Right lobe of liver (tissue), 6 donors: Measurements from ENCODE around the gene PRPF8. TPM values are rescaled to one million over a fixed set of nuclear protein-coding genes. Genes with fewer than 3 reads are reported as not detected.

Source experiments
- ATAC-seq, 4 donors: fragments of 200-7000 bp; cut with Tn5 transposase; one replicate each; pipeline ENCODE4 v1.9.1; 2020; ENCODE audit warnings: mild to moderate bottlenecking in 4 of 4, moderate library complexity in 4 of 4
- DNase-seq, 3 donors: peaks; one replicate each; pipeline ENCODE4 v3.0.0-alpha.2; 2020
- H3K27ac ChIP-seq, 3 donors: fragments of 200-600 bp; one replicate each; pipeline ENCODE4 v1.8.0; 2022
- H3K27me3 ChIP-seq, 2 donors: fragments of 200-600 bp; one replicate each; pipeline ENCODE4 v1.8.0; 2022
- H3K36me3 ChIP-seq, 4 donors: fragments of 200-600 bp; sonication (generic) in 1 of 4; one replicate each; pipeline versions ENCODE4 v1.5.1 to v1.8.0; 2017 to 2022; ENCODE audit warnings: control low read depth in 1 of 4
- H3K4me1 ChIP-seq, 4 donors: fragments of 200-600 bp; sonication (generic) in 1 of 4; one replicate each; pipeline versions ENCODE4 v1.5.1 to v1.8.0; 2017 to 2022; ENCODE audit warnings: control low read depth in 1 of 4
- H3K4me3 ChIP-seq, 3 donors: fragments of 200-600 bp; one replicate each; pipeline ENCODE4 v1.8.0; 2022
- H3K9me3 ChIP-seq, 4 donors: fragments of 200-600 bp; sonication (generic) in 1 of 4; one replicate each; pipeline versions ENCODE4 v1.5.1 to v1.8.0; 2017 to 2022; ENCODE audit warnings: control low read depth in 1 of 4
- CTCF ChIP-seq, 4 donors: fragments of 200-600 bp in 3 of 4; fragments of 450-650 bp in 1 of 4; IDR thresholded peaks; one replicate each; pipeline versions ENCODE4 v1.5.1 to v1.8.0; 2016 to 2022; ENCODE audit warnings: antibody characterized with exemption in 4 of 4, mild to moderate bottlenecking in 2 of 4
- POLR2A ChIP-seq: fragments of 450-650 bp; IDR thresholded peaks from one replicate; pipeline ENCODE4 v1.6.1; 2017; ENCODE audit warnings: antibody characterized with exemption, mild to moderate bottlenecking
- WGBS: methylation state at CpG from one replicate; pipeline ENCODE4 v1.1.6; 2018; ENCODE audit warnings: low coverage, low lambda C conversion rate; ENCODE audit not compliant: insufficient coverage; ENCODE audit errors: missing lambda C conversion rate; 5-methylcytosine and 5-hydroxymethylcytosine counted together
- intact Hi-C, 2 donors: fragments of 100-400 bp; cut with DNase I; formaldehyde crosslinking; loops; one replicate each; pipeline versions ENCODE4 v1.11.2 to v1.14.1; 2022
- total RNA-seq, 6 experiments: library from RNA; depleted of rRNA in 2 of 6; stranded (reverse); fragments of >200 nt in 2 of 6; fragmentation: NEBNext Ultra II Directional in 3 of 6; extraction: Animal tissue kit (Norgen Biotek cat#: 25700) in 3 of 6; gene quantifications; one replicate each; pipeline versions ENCODE4 v1.1.0 to v1.2.4, GENCODE V29; 2016 to 2023
- donor health status: DM: no; HTN: yes; CAD: no.
- donor health status: DM: no; HTN: no; CAD: no.
- donor health status: DM: no; HTN: no; CAD: no.
- donor health status: DM: no; HTN: yes; CAD: no.
- donor health status: DM: no; HTN: yes; CAD: no.

Gene PRPF8
- total RNA-seq, 6 experiments from 2014 or later: 79.3 to 116 (median 102) TPM

- WGBS: no CpG with 5 or more reads among the region's 10 CpGs
- ATAC-seq: no peak
- Histone ChIP-seq H3K9me3 (no peaks in the 10 kb centered on the region), H3K36me3 (peaks cover 0 to 17% (median 2%) of the 10 kb centered on the region in 4 donors), H3K4me3 (no peak overlapping the region), H3K27me3 (no peaks in the 10 kb centered on the region), H3K27ac (no peak overlapping the region), H3K4me1 (peaks cover 0 to 23% (median 3%) of the 10 kb centered on the region in 4 donors)
- DNase-seq: no peak
- intact Hi-C loops: no loop called here
- no peak for TF ChIP-seq POLR2A
- TF ChIP-seq CTCF (IDR thresholded peaks at IDR 0.05): no peak
Observed at GRCh38 chr17:1731194-1731506, 46.5 kb upstream of the PRPF8 start.

GRCh38 chr17:1730326-1731193, 45.9 kb upstream of the PRPF8 start:
- 90% methylated on average over 6 of the region's 40 CpGs for WGBS
- Histone ChIP-seq H3K36me3 (peaks cover 0 to 17% (median 2%) of the 10 kb centered on the region in 4 donors), H3K27me3 (no peaks in the 10 kb centered on the region), H3K4me1 (peaks cover 0 to 23% (median 6%) of the 10 kb centered on the region in 4 donors), H3K27ac (peak overlapping the region; percentile 24 to 57 (median 31)), H3K9me3 (no peaks in the 10 kb centered on the region), H3K4me3 (no peak overlapping the region)
- DNase-seq: peak in 2 of 3 donors; percentile 71
- ATAC-seq: peak; percentile 8 to 47 (median 22)
- intact Hi-C loops: no loop called here
- no peak for TF ChIP-seq CTCF (IDR thresholded peaks at IDR 0.05)
- TF ChIP-seq POLR2A: no peak

- Histone ChIP-seq H3K4me1 (peaks cover 0 to 25% (median 8%) of the 10 kb centered on the region in 4 donors), H3K27me3 (no peaks in the 10 kb centered on the region), H3K4me3 (no peak overlapping the region), H3K27ac (peak overlapping the region; percentile 24 to 57 (median 31)), H3K36me3 (peaks cover 0 to 17% (median 2%) of the 10 kb centered on the region in 4 donors), H3K9me3 (no peaks in the 10 kb centered on the region)
- intact Hi-C loops: loop anchor here (5.0 kb wide), 2 partner anchors 42 to 52 kb away; no protein-coding TSS in a partner anchor
- ATAC-seq (peak; percentile 2 to 17 (median 5)), DNase-seq (no peak)
- 49% methylated on average over 8 of the region's 15 CpGs for WGBS
- TF ChIP-seq CTCF (IDR thresholded peaks at IDR 0.05) (no peak), POLR2A (no peak)
Observed at GRCh38 chr17:1729966-1730325, 45.3 kb upstream of the PRPF8 start.

- no peaks in the 10 kb centered on the region for H3K9me3 ChIP-seq
- peaks cover 0 to 6% (median 2%) of the 10 kb centered on the region in 4 donors for H3K36me3 ChIP-seq
- WGBS: 69% methylated on average over 11 of the region's 28 CpGs
- intact Hi-C loops: loop anchor here (5.0 kb wide), 2 partner anchors 44 to 54 kb away; no protein-coding TSS in a partner anchor
- H3K4me1 ChIP-seq: peaks cover 0 to 33% (median 14%) of the 10 kb centered on the region in 4 donors
- no peak overlapping the region for H3K4me3 ChIP-seq
- ATAC-seq (no peak), DNase-seq (peak in 1 of 3 donors; percentile 21)
- H3K27me3 ChIP-seq: no peaks in the 10 kb centered on the region
- no peak for TF ChIP-seq CTCF (IDR thresholded peaks at IDR 0.05)
- TF ChIP-seq POLR2A: no peak
- no peak overlapping the region for H3K27ac ChIP-seq
Observed at GRCh38 chr17:1727876-1728630, 43.4 kb upstream of the PRPF8 start.
